Measurements from ENCODE around the gene RPL10A.

- TF ChIP-seq SUZ12 (IDR thresholded peaks at IDR 0.05; ENCODE audit: low read length), result no peak
- no peak for TF ChIP-seq CTCF (IDR thresholded peaks at IDR 0.05; ENCODE audit: control extremely low read depth in 1 of 3, insufficient read depth in 1 of 3, low read depth in 1 of 3, low read length in 3 of 3)
- no peak for TF ChIP-seq POLR2AphosphoS5 (IDR thresholded peaks at IDR 0.05; ENCODE audit: low read depth, low read length)
- no peak for TF ChIP-seq POLR2A (IDR thresholded peaks at IDR 0.05; ENCODE audit: control extremely low read depth in 1 of 2, low read depth in 2 of 2, low read length in 2 of 2)
Observed at GRCh38 chr6:35495258-35496035, 27.2 kb downstream of the RPL10A start.

Measured in H1 (cell line).